Epithelial cell of proximal tubule (primary cell): ENCODE results near the gene LIX1. TPM values are rescaled to one million over a fixed set of nuclear protein-coding genes. Genes with fewer than 3 reads are reported as not detected.
A peak's percentile ranks its signal among the peaks of the same experiment; 100 is the strongest.

Source experiments
- DNase-seq: peaks from one replicate; pipeline ENCODE4 v3.0.0-alpha.2; 2011; ENCODE audit warnings: low read depth
- H3K4me3 ChIP-seq: 2 replicates; pipeline ENCODE4 v1.5.1; 2011; ENCODE audit warnings: low read depth, mild to moderate bottlenecking, low read length
- CTCF ChIP-seq: conservative IDR thresholded peaks from 2 replicates; pipeline ENCODE4 v1.5.1; 2012; ENCODE audit warnings: low read depth, mild to moderate bottlenecking, low read length
- total RNA-seq: library from RNA; depleted of rRNA; stranded (reverse); fragments of >200 nt; gene quantifications from 2 replicates; pipeline ENCODE4 v1.2.3, GENCODE V29; 2015

The LIX1 gene
- total RNA-seq, 1 donor from 2014 or later = 0.12 TPM

GRCh38 chr5:97047076-97047475 lies 95.3 kb downstream of the LIX1 start:
- no peak overlapping the region for H3K4me3 ChIP-seq
- no peak for TF ChIP-seq CTCF
- no peak for DNase-seq

- peak; percentile 45 for DNase-seq
- H3K4me3 ChIP-seq = no peak overlapping the region
- TF ChIP-seq CTCF = no peak
These were observed 96.0 kb downstream of the LIX1 start for GRCh38 chr5:97046270-97046982.

- peak; percentile 85 for TF ChIP-seq CTCF
- H3K4me3 ChIP-seq = no peak overlapping the region
- DNase-seq = no peak
These were observed 98.4 kb downstream of the LIX1 start for GRCh38 chr5:97044052-97044451.

- no peak for TF ChIP-seq CTCF
- DNase-seq = no peak
- no peak overlapping the region for H3K4me3 ChIP-seq
These were observed 98.9 kb downstream of the LIX1 start for GRCh38 chr5:97043511-97043910.

- DNase-seq = peak; percentile 61
- no peak for TF ChIP-seq CTCF
- H3K4me3 ChIP-seq = no peak overlapping the region
These were observed 99.4 kb downstream of the LIX1 start for GRCh38 chr5:97042996-97043395.

Other genes with a start within 250 kb of the LIX1 start
- gene LNPEP, start 206.5 kb downstream of the LIX1 start, total RNA-seq = 16.1 and 21.4 TPM in 2 replicates
- gene RIOK2, start 40.6 kb upstream of the LIX1 start, total RNA-seq = 10.4 and 48.8 TPM in 2 replicates